Nephron progenitor cell (in vitro differentiated cells): ENCODE results near the gene PKM.

Experiments used
- DNase-seq: peaks from one replicate; pipeline ENCODE4 v3.0.0; 2021
- H3K27ac Mint-ChIP-seq: 2 replicates; pipeline ENCODE4 v1.8.0; 2021; ENCODE audit warnings: mild to moderate bottlenecking, moderate library complexity, mixed read lengths
- H3K27me3 Mint-ChIP-seq: 2 replicates; pipeline ENCODE4 v1.8.0; 2021; ENCODE audit warnings: mild to moderate bottlenecking, low read depth, mixed read lengths; ENCODE audit not compliant: poor library complexity
- H3K36me3 Mint-ChIP-seq: 2 replicates; pipeline ENCODE4 v1.8.0; 2021; ENCODE audit warnings: low read depth, mixed read lengths
- H3K4me1 Mint-ChIP-seq: 2 replicates; pipeline ENCODE4 v1.8.0; 2021; ENCODE audit warnings: mixed read lengths
- H3K4me3 Mint-ChIP-seq: 2 replicates; pipeline ENCODE4 v1.8.0; 2021; ENCODE audit warnings: mild to moderate bottlenecking, moderate library complexity, mixed read lengths
- H3K9me3 Mint-ChIP-seq: 2 replicates; pipeline ENCODE4 v1.8.0; 2021; ENCODE audit warnings: mild to moderate bottlenecking, moderate library complexity, mixed read lengths
- TF ChIP-seq, protein P1 (sequence below): fragments of 200-600 bp; sonication (generic); IDR thresholded peaks from 2 replicates; pipeline ENCODE4 v1.5.0; 2021; ENCODE audit warnings: antibody characterized with exemption

Gene PKM

DNA sequence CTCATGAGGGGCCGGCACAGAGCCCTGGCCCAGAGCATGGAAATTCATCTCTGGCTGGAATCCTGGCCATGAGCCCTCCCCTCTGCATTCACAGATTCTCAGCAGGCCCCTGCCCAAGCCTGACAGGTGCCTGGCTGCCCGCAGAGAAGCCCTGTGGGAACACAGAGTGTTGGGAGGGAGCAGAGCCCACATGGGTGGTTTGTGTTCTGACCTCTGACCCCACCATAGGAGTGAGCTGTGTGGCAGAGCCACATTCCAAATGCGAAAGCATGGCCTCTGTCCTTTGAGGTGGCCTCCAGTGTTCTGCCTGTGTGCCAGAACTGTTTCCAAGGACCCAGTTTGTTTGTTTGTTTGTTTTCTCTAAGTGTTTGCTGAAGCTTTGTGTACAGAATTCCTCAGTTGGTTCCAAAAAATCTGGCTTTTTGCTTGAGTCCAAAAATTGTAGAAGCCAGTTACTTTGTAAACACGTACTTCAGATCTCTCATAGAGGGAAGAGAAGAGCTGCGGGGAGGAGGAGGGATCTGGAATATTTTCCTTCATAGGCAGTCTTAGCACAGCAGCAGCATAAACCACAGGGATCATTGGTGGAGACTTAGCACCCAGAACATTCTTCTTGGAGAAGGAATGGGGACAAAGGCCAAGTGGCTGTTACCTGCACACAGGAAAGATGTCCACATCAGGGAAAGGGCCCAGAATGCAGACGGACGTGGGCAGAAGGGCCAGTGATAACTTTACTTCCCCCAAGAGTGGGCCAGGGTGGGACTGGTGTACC is 69.4 kb downstream of the PKM start:
- Mint-ChIP-seq H3K9me3 (no peaks in the 10 kb centered on the region), H3K4me3 (no peak overlapping the region), H3K4me1 (peaks cover 9% of the 10 kb centered on the region), H3K27me3 (peaks cover 17% of the 10 kb centered on the region), H3K27ac (no peak overlapping the region), H3K36me3 (no peaks in the 10 kb centered on the region)
- no peak for DNase-seq
- TF ChIP-seq, protein P1, sequence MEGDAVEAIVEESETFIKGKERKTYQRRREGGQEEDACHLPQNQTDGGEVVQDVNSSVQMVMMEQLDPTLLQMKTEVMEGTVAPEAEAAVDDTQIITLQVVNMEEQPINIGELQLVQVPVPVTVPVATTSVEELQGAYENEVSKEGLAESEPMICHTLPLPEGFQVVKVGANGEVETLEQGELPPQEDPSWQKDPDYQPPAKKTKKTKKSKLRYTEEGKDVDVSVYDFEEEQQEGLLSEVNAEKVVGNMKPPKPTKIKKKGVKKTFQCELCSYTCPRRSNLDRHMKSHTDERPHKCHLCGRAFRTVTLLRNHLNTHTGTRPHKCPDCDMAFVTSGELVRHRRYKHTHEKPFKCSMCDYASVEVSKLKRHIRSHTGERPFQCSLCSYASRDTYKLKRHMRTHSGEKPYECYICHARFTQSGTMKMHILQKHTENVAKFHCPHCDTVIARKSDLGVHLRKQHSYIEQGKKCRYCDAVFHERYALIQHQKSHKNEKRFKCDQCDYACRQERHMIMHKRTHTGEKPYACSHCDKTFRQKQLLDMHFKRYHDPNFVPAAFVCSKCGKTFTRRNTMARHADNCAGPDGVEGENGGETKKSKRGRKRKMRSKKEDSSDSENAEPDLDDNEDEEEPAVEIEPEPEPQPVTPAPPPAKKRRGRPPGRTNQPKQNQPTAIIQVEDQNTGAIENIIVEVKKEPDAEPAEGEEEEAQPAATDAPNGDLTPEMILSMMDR = no peak

DNA sequence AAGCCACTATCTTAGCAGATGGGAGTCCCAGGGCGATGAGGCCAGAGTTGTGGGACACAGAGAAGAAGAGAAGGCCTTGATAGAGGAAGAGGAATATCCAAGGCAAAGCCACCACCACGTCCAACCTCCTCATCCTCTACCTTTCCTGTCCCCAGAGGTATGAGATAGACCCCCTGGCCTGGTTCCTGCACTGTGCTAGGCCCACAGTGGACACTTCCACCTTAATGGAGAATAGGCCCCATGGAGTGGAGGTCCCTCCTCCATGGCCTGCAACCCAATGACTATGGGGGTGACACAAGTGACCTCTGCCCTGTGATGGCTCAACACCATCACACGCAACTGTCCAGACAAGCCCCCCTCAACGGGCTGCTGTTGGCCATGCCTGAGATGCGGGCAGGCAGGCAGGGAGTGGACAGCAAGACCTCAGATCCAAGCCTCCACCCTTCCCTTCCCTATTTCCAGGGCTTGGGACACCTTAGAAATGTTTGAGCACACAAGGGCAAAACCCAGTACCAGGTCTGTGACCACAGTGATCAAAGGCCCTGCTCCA is 70.2 kb downstream of the PKM start:
- Mint-ChIP-seq H3K4me1 (peaks cover 12% of the 10 kb centered on the region), H3K27me3 (peaks cover 13% of the 10 kb centered on the region), H3K27ac (no peak overlapping the region), H3K4me3 (no peak overlapping the region), H3K9me3 (no peaks in the 10 kb centered on the region), H3K36me3 (no peaks in the 10 kb centered on the region)
- DNase-seq = no peak
- TF ChIP-seq, protein P1 = no peak

DNA sequence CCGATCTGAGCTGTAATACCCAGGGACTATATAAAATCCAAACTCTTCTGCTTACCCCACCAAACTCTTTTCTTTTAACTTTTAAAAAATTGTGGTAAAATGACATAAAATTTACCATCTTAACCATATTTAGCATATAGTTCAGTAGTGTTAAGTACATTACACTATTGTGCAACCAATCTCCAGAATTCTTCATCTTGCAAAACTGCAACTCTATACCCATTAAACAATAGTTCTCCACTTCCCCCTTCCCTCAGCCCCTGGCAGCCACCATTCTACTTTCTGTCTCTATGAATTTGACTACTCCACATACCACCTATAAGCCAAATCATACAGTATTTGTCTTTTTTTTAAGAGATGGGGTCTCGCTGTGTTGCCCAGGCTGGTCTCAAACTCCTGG is 74.1 kb downstream of the PKM start:
- Mint-ChIP-seq H3K4me1 (peaks cover 29% of the 10 kb centered on the region), H3K27ac (no peak overlapping the region), H3K4me3 (no peak overlapping the region), H3K27me3 (peaks cover 6% of the 10 kb centered on the region), H3K9me3 (no peaks in the 10 kb centered on the region), H3K36me3 (no peaks in the 10 kb centered on the region)
- TF ChIP-seq, protein P1 = no peak
- DNase-seq = no peak

DNA sequence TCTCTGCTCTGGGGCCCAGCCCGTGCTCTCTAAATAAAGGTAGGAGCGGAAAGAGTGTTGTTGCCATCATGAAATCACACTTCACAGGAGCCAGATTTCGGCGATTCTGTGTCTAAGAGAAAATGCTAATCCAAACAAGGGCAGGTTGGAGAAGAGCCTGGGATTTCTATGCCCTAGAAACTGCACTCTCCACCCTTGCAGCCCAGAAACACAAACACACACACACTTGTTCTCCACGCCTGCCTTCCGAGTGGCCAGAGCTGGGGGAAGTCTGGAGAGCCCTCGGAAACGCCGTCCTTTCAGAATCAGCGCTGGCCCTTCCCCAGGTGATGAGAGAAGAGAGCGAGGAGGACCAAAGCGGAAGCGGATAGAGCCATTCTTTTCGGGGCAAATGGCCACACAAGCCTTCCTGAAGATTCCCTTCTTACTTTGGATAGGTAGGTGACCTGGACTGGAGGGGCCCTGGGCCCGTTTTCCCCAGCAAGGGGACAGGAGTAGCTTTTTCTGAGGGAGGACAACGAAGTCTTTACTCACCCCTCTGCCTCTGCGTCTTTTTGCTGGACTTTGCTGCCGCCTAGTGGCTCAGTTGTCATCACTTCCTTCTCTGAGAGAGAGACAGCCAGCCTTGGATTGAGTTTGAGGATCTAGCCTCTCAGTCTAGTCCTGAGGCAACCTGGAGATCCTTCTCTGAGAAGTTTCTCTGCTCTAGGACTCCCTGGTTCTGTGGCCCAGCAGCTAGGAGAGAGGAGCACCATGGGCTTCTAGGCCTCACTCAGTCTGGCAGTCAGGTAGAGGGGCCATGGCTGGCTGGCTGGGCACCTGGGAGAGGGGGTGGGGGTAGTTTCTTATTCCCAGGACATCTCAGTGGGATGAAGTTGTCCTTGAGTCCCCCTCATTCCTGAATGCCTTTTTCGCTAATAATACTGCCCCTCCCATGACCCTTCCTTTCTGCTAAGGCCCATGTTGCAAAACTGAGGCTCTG is 75.1 kb downstream of the PKM start:
- no peaks in the 10 kb centered on the region for H3K36me3 Mint-ChIP-seq
- H3K27me3 Mint-ChIP-seq = peaks cover 7% of the 10 kb centered on the region
- peak; percentile 87 for DNase-seq
- TF ChIP-seq, protein P1 = peak; percentile 79
- H3K4me3 Mint-ChIP-seq = peak overlapping the region; percentile 56
- peaks cover 20% of the 10 kb centered on the region for H3K4me1 Mint-ChIP-seq
- H3K9me3 Mint-ChIP-seq = no peaks in the 10 kb centered on the region
- H3K27ac Mint-ChIP-seq = no peak overlapping the region

DNA sequence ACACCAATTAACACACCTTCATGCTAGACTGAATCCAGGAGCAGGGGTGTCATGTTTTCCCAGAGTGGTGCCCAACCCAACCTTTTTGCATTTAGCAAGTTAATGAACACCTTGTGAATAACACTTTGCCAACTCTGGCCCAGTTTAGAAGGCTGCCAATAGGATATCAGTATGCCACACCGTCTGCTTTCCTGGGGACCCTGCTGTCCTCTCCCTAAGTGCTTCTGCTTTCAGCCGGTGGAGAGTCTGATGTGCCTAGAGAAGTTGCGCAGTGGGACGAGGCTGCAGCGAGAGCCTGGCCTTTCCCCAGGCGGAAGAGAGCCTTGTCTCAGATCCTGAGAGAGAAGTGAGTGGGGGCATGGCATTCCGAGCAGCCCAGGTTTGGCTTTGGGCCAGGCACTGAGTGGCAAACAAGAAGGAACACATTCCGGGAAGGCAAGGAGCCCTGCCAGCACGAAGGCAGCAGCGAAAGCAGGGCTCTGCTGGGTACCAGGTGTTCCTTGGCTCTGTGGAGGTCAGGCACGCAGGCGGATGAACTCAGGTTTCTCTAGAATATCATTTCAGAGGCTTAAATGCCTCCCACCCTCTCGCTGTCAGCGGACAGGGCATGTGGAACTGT is 75.9 kb downstream of the PKM start:
- no peak for DNase-seq
- Mint-ChIP-seq H3K27ac (peak overlapping the region; percentile 71), H3K36me3 (no peaks in the 10 kb centered on the region), H3K4me3 (peak overlapping the region; percentile 56), H3K27me3 (peaks cover 11% of the 10 kb centered on the region), H3K9me3 (no peaks in the 10 kb centered on the region), H3K4me1 (peaks cover 20% of the 10 kb centered on the region)
- TF ChIP-seq, protein P1 = no peak
